Kidney epithelial cell (primary cell): ENCODE measurements around the gene PRIMA1. TPM values are rescaled to one million over a fixed set of nuclear protein-coding genes. Genes with fewer than 3 reads are reported as not detected.
A peak's percentile ranks its signal among the peaks of the same experiment; 100 is the strongest.

Experiments used
- DNase-seq: peaks from one replicate; pipeline ENCODE4 v3.0.0-alpha.2; 2010; ENCODE audit warnings: low read depth
- H3K27me3 ChIP-seq: 2 replicates; pipeline ENCODE4 v1.6.0; 2011; ENCODE audit warnings: low read length; ENCODE audit not compliant: control insufficient read depth, insufficient read depth
- H3K36me3 ChIP-seq: 2 replicates; pipeline ENCODE4 v1.5.1; 2011; ENCODE audit warnings: low read length; ENCODE audit not compliant: control insufficient read depth, insufficient read depth
- H3K4me3 ChIP-seq: 2 replicates; pipeline ENCODE4 v1.5.1; 2011; ENCODE audit warnings: low read depth, mild to moderate bottlenecking, control low read depth, low read length
- CTCF ChIP-seq: IDR thresholded peaks from 2 replicates; pipeline ENCODE4 v1.5.1; 2011; ENCODE audit warnings: mild to moderate bottlenecking, moderate library complexity, low read length, control low read depth, inconsistent platforms; ENCODE audit not compliant: insufficient read depth, poor library complexity, severe bottlenecking
- total RNA-seq: library from RNA; depleted of rRNA; stranded (reverse); fragments of >200 nt; gene quantifications from 2 replicates; pipeline ENCODE4 v1.2.3, GENCODE V29; 2015

PRIMA1 gene
- not detected in 2 replicates for total RNA-seq

- Histone ChIP-seq H3K36me3 (no peaks in the 10 kb centered on the region), H3K4me3 (peak within 1 kb of the TSS; percentile 7), H3K27me3 (peaks cover 36% of the 10 kb centered on the region)
- DNase-seq, result no peak
- no peak for TF ChIP-seq CTCF
These were observed at the start of gene PRIMA1 for GRCh38 chr14:93788293-93788542. PRIMA1 (minus strand) TSS chr14:93788485; CDS start chr14:93787718, 767 bp downstream.

- Histone ChIP-seq H3K36me3 (no peaks in the 10 kb centered on the region), H3K4me3 (no peak overlapping the region), H3K27me3 (no peaks in the 10 kb centered on the region)
- no peak for TF ChIP-seq CTCF
- DNase-seq, result no peak
These were observed 46.5 kb upstream of the PRIMA1 start for GRCh38 chr14:93834699-93835371.

GRCh38 chr14:93832665-93833064, 44.4 kb upstream of the PRIMA1 start:
- no peak for TF ChIP-seq CTCF
- no peaks in the 10 kb centered on the region for H3K36me3 ChIP-seq
- H3K27me3 ChIP-seq, result no peaks in the 10 kb centered on the region
- no peak overlapping the region for H3K4me3 ChIP-seq
- no peak for DNase-seq

GRCh38 chr14:93832081-93832480, 43.8 kb upstream of the PRIMA1 start:
- H3K4me3 ChIP-seq, result no peak overlapping the region
- H3K36me3 ChIP-seq, result no peaks in the 10 kb centered on the region
- TF ChIP-seq CTCF, result no peak
- no peaks in the 10 kb centered on the region for H3K27me3 ChIP-seq
- DNase-seq, result no peak

- no peak for DNase-seq
These were observed 42.6 kb upstream of the PRIMA1 start for GRCh38 chr14:93830753-93831461.

More at GRCh38 chr14:93830753-93831461, 42.6 kb upstream of the PRIMA1 start:
- Histone ChIP-seq H3K36me3 (no peaks in the 10 kb centered on the region), H3K27me3 (no peaks in the 10 kb centered on the region), H3K4me3 (no peak overlapping the region)
- TF ChIP-seq CTCF, result no peak
